H1 (cell line): Measurements from ENCODE around the gene CMIP. TPM values are rescaled to one million over a fixed set of nuclear protein-coding genes. Genes with fewer than 3 reads are reported as not detected.

ENCODE experiments used
- ATF2 ChIP-seq: IDR thresholded peaks from 2 replicates; pipeline ENCODE4 v1.6.1; 2012; ENCODE audit warnings: low read length, inconsistent platforms
- BACH1 ChIP-seq: IDR thresholded peaks from 2 replicates; pipeline ENCODE4 v1.6.1; 2012; ENCODE audit warnings: low read length, improper control_type of control experiment
- CBX8 ChIP-seq: fragments of 300-800, 300-1000 bp; sonication (generic); IDR thresholded peaks from 2 replicates; pipeline ENCODE4 v1.7.1; 2016; ENCODE audit warnings: low read depth, low read length, borderline replicate concordance
- RFX5 ChIP-seq: IDR thresholded peaks from 2 replicates; pipeline ENCODE4 v1.6.1; 2011; ENCODE audit warnings: low read depth, low read length, improper control_type of control experiment, borderline replicate concordance
- RNF2 ChIP-seq: fragments of 200-900, 300-1000 bp; sonication (generic); IDR thresholded peaks from 2 replicates; pipeline ENCODE4 v1.7.1; 2016; ENCODE audit warnings: borderline replicate concordance, low read depth, mild to moderate bottlenecking, antibody characterized with exemption, low read length; ENCODE audit not compliant: poor library complexity, severe bottlenecking; ENCODE audit errors: missing control alignments
- SIRT6 ChIP-seq: IDR thresholded peaks from one replicate; pipeline ENCODE4 v1.7.1; 2012; ENCODE audit warnings: low read length, inconsistent platforms
- SUZ12 ChIP-seq: fragments of 200-600 bp; sonication (generic); IDR thresholded peaks from 2 replicates; pipeline ENCODE4 v1.6.1; 2012; ENCODE audit warnings: mild to moderate bottlenecking, inconsistent platforms, low read length, moderate library complexity, mixed read lengths
- polyA plus RNA-seq, 7 experiments: library from polyadenylated mRNA; depleted of rRNA in 3 of 7; stranded (reverse) in 5 of 7; unstranded in 2 of 7; fragments of >200 nt in 5 of 7; fragments of 200-250 nt in 2 of 7; gene quantifications; 1 replicate in 5 of 7; 2 replicates in 1 of 7; 4 replicates in 1 of 7; pipeline versions ENCODE4 v1.2.1 to v1.2.3, GENCODE V29; 2011 to 2013; ENCODE audit warnings: missing spikeins in 2 of 7, mixed read lengths in 2 of 7
- total RNA-seq: library from RNA; stranded (reverse); fragmentation: NEBNext Ultra II Directional; extraction: Animal tissue kit (Norgen Biotek cat#: 25700); gene quantifications from 2 replicates; pipeline ENCODE4 v1.2.1, GENCODE V29; 2021

The CMIP gene
- total and polyA plus RNA-seq, 2 of the 8 experiments (the other 6 are each of a cell fraction or from before 2014, with no cell fraction given): 7.9 to 53.2 TPM

GRCh38 chr16:81541314-81541713, 96.7 kb downstream of the CMIP start (continued):
- TF ChIP-seq ATF2 (no peak), SIRT6 (no peak), RFX5 (no peak), BACH1 (no peak), CBX8 (no peak), SUZ12 (no peak), RNF2 (no peak)
